Measurements from ENCODE around the gene SUGT1.
"Not testable (repeated sequence)": the region's sequence is repeated elsewhere in the genome, so short reads cannot be mapped to it uniquely, and the experiment has no call there.

Gene SUGT1

GRCh38 chr13:52652196-52652979 is at the start of gene SUGT1:
Gene SUGT1, plus strand, starts transcription at chr13:52652836. Its CDS starts 85 bp downstream, at chr13:52652921.
- DNase-seq, result peak; percentile 96

GRCh38 chr13:52603316-52603715 is 49.3 kb upstream of the SUGT1 start:
- not testable (repeated sequence) for DNase-seq

- DNase-seq, result not testable (repeated sequence)
Measured at GRCh38 chr13:52606126-52606525, 46.5 kb upstream of the SUGT1 start.

GRCh38 chr13:52606795-52607194 is 45.8 kb upstream of the SUGT1 start:
- peak; percentile 29 for DNase-seq

- DNase-seq, result not testable (repeated sequence)
Measured at GRCh38 chr13:52608184-52608583, 44.5 kb upstream of the SUGT1 start.

- DNase-seq, result peak; percentile 36
Measured at GRCh38 chr13:52609013-52609606, 43.5 kb upstream of the SUGT1 start.

- DNase-seq, result not testable (repeated sequence)
Measured at GRCh38 chr13:52610158-52610557, 42.5 kb upstream of the SUGT1 start.

GRCh38 chr13:52615134-52615801 is 37.4 kb upstream of the SUGT1 start:
- DNase-seq, result no peak

- no peak for DNase-seq
Measured at GRCh38 chr13:52615812-52616211, 36.8 kb upstream of the SUGT1 start.

- peak; percentile 89 for DNase-seq
Measured at GRCh38 chr13:52617070-52618060, 35.3 kb upstream of the SUGT1 start.

GRCh38 chr13:52631083-52631690 is 21.4 kb upstream of the SUGT1 start:
- not testable (repeated sequence) for DNase-seq

GRCh38 chr13:52638666-52639328 is 13.8 kb upstream of the SUGT1 start:
- no peak for DNase-seq

GRCh38 chr13:52642131-52642530 is 10.5 kb upstream of the SUGT1 start, which contains the start of gene HNRNPA1L2:
Gene HNRNPA1L2, plus strand, starts transcription at chr13:52642431. Its CDS starts 62 bp downstream, at chr13:52642493.
- DNase-seq, result no peak

- no peak for DNase-seq
Measured at GRCh38 chr13:52644108-52644507, 8.5 kb upstream of the SUGT1 start.

GRCh38 chr13:52646967-52647366 is 5.7 kb upstream of the SUGT1 start:
- no peak for DNase-seq

- no peak for DNase-seq
Measured at GRCh38 chr13:52650731-52651130, 1.9 kb upstream of the SUGT1 start.

- no peak for DNase-seq
Measured at GRCh38 chr13:52651897-52652195, 790 bp upstream of the SUGT1 start.

GRCh38 chr13:52652980-52653303 is 306 bp downstream of the SUGT1 start:
- no peak for DNase-seq

GRCh38 chr13:52659340-52659739 is 6.7 kb downstream of the SUGT1 start:
- no peak for DNase-seq

- DNase-seq, result no peak
Measured at GRCh38 chr13:52664272-52664671, 11.6 kb downstream of the SUGT1 start.

- peak; percentile 47 for DNase-seq
Measured at GRCh38 chr13:52665325-52665724, 12.7 kb downstream of the SUGT1 start.

GRCh38 chr13:52669677-52670076 is 17.0 kb downstream of the SUGT1 start:
- no peak for DNase-seq
